ENCODE results near the gene SCUBE3. TPM values are rescaled to one million over a fixed set of nuclear protein-coding genes. Genes with fewer than 3 reads are reported as not detected.

SCUBE3 gene
- total RNA-seq, 1 donor from 2014 or later = 0.25 TPM

DNA sequence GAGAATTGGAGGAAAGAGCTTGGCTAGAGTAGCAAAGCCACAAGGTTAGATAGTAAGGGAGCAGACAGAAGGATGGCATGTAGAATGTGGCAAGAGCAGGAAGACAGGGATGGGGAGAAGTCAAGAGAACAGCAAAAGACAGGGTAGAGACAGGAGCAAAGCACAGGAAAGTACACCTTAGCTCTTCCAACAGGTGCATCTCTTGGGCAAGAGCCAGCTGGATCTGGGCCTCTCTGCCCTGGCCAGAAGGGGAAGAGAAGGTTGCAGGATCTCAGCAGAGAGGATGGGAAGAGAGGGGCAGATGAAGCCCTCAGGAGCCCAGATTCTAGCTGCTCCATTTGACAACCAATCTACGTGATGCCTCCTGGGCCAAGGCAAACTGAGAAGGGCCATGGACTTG lies 16.7 kb downstream of the SCUBE3 start:
- Mint-ChIP-seq H3K4me3 (ENCODE audit: unreplicated experiment) (no peak overlapping the region), H3K36me3 (ENCODE audit: unreplicated experiment) (peaks cover 21% of the 10 kb centered on the region), H3K27ac (ENCODE audit: unreplicated experiment) (no peak overlapping the region), H3K27me3 (ENCODE audit: unreplicated experiment) (peaks cover 8% of the 10 kb centered on the region), H3K9me3 (ENCODE audit: unreplicated experiment) (peaks cover 15% of the 10 kb centered on the region), H3K4me1 (ENCODE audit: low read depth, unreplicated experiment) (no peaks in the 10 kb centered on the region)
- DNase-seq = no peak
- TF ChIP-seq, protein P1, sequence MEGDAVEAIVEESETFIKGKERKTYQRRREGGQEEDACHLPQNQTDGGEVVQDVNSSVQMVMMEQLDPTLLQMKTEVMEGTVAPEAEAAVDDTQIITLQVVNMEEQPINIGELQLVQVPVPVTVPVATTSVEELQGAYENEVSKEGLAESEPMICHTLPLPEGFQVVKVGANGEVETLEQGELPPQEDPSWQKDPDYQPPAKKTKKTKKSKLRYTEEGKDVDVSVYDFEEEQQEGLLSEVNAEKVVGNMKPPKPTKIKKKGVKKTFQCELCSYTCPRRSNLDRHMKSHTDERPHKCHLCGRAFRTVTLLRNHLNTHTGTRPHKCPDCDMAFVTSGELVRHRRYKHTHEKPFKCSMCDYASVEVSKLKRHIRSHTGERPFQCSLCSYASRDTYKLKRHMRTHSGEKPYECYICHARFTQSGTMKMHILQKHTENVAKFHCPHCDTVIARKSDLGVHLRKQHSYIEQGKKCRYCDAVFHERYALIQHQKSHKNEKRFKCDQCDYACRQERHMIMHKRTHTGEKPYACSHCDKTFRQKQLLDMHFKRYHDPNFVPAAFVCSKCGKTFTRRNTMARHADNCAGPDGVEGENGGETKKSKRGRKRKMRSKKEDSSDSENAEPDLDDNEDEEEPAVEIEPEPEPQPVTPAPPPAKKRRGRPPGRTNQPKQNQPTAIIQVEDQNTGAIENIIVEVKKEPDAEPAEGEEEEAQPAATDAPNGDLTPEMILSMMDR (IDR thresholded peaks at IDR 0.05; ENCODE audit: partially characterized antibody, unreplicated experiment) = no peak

DNA sequence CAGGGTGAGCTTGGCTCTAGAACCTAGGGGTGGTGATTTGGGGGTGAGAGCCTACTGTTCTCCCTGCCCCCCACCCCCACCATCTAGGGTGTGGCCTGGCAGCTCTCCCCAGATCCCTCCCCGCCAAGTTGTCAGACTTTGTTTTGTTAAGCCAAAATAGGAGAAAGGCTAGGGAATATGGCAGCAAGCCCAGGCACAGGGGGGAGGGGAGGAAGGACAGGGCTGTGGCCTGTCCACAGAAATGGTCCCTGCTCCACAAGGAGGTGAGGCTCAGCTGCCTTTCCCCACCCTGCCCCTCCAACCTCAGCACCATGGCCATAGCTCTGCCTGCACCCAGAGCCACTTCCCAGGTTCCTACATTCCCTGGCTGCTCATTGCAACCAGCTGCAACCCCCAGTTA lies 17.2 kb downstream of the SCUBE3 start:
- Mint-ChIP-seq H3K4me3 (ENCODE audit: unreplicated experiment) (no peak overlapping the region), H3K27ac (ENCODE audit: unreplicated experiment) (no peak overlapping the region), H3K36me3 (ENCODE audit: unreplicated experiment) (peaks cover 21% of the 10 kb centered on the region), H3K4me1 (ENCODE audit: low read depth, unreplicated experiment) (no peaks in the 10 kb centered on the region), H3K9me3 (ENCODE audit: unreplicated experiment) (peaks cover 15% of the 10 kb centered on the region), H3K27me3 (ENCODE audit: unreplicated experiment) (peaks cover 8% of the 10 kb centered on the region)
- DNase-seq = no peak
- TF ChIP-seq, protein P1 (IDR thresholded peaks at IDR 0.05; ENCODE audit: partially characterized antibody, unreplicated experiment) = no peak

DNA sequence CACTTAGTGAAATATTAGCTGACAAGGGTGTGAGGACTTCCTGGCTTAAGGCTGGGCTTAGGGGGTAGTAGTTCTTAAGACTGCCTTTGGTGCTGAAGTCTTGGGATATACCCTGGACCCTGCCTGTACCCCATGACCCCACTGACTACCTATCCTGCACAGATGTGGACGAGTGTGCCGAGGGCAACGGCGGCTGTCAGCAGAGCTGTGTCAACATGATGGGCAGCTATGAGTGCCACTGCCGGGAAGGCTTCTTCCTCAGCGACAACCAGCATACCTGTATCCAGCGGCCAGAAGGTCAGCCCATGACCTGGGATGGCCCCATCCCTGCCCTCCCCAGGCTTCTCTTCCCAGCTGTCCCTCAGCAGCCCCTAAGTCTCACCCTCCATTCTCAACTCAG lies 17.8 kb downstream of the SCUBE3 start:
- Mint-ChIP-seq H3K4me1 (ENCODE audit: low read depth, unreplicated experiment) (no peaks in the 10 kb centered on the region), H3K9me3 (ENCODE audit: unreplicated experiment) (peaks cover 15% of the 10 kb centered on the region), H3K27ac (ENCODE audit: unreplicated experiment) (no peak overlapping the region), H3K4me3 (ENCODE audit: unreplicated experiment) (no peak overlapping the region), H3K27me3 (ENCODE audit: unreplicated experiment) (peaks cover 8% of the 10 kb centered on the region), H3K36me3 (ENCODE audit: unreplicated experiment) (peaks cover 21% of the 10 kb centered on the region)
- DNase-seq = no peak
- TF ChIP-seq, protein P1 (IDR thresholded peaks at IDR 0.05; ENCODE audit: partially characterized antibody, unreplicated experiment) = no peak

DNA sequence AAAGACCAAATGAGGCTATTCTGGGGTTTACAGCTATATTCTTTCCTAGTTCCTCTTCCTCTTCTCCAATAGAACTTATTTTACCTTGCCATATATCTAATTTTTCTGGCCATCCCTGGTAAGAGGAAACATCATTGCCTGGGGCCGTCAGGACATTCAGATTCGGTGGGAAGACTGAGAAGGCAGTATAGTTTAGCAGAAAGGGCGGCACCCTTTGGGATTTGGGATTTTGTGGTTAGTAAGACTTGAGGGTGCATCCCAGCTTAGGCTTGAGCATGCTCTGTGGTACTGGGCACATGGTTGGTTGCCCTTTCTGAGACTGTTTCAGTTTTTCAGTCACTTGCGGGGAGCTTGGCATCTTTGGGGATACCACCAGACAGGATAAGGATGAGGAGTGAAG lies 21.1 kb downstream of the SCUBE3 start:
- H3K27me3 Mint-ChIP-seq (ENCODE audit: unreplicated experiment) = peaks cover 6% of the 10 kb centered on the region
- no peak overlapping the region for H3K4me3 Mint-ChIP-seq (ENCODE audit: unreplicated experiment)
- TF ChIP-seq, protein P1 (IDR thresholded peaks at IDR 0.05; ENCODE audit: partially characterized antibody, unreplicated experiment) = no peak
- DNase-seq = no peak
- H3K9me3 Mint-ChIP-seq (ENCODE audit: unreplicated experiment) = peaks cover 10% of the 10 kb centered on the region
- peaks cover 11% of the 10 kb centered on the region for H3K4me1 Mint-ChIP-seq (ENCODE audit: low read depth, unreplicated experiment)
- H3K36me3 Mint-ChIP-seq (ENCODE audit: unreplicated experiment) = peaks cover 21% of the 10 kb centered on the region
- no peak overlapping the region for H3K27ac Mint-ChIP-seq (ENCODE audit: unreplicated experiment)

DNA sequence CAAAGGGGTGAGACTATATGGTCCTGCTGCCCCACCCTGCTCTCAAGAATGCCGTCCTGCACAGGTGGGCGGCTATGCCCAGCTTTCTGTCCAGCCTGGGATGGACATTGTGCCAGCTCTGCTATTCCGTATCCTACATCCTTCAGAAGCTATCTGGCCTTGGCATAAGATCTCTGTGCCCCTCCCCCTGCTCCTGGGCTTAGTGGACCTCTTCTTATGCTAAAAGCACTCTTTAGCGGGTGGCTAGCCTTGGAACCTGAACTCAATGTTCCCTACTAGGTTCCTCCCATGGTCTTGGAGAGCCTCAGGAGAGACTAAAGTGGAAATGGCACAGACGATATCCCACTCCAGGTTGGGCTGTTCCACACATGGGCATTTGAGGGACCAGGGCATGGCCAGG lies 22.5 kb downstream of the SCUBE3 start:
- TF ChIP-seq, protein P1 (IDR thresholded peaks at IDR 0.05; ENCODE audit: partially characterized antibody, unreplicated experiment) = no peak
- DNase-seq = no peak
- peaks cover 8% of the 10 kb centered on the region for H3K27me3 Mint-ChIP-seq (ENCODE audit: unreplicated experiment)
- H3K9me3 Mint-ChIP-seq (ENCODE audit: unreplicated experiment) = peaks cover 10% of the 10 kb centered on the region
- H3K27ac Mint-ChIP-seq (ENCODE audit: unreplicated experiment) = no peak overlapping the region
- peaks cover 21% of the 10 kb centered on the region for H3K36me3 Mint-ChIP-seq (ENCODE audit: unreplicated experiment)
- H3K4me1 Mint-ChIP-seq (ENCODE audit: low read depth, unreplicated experiment) = peaks cover 11% of the 10 kb centered on the region
- H3K4me3 Mint-ChIP-seq (ENCODE audit: unreplicated experiment) = no peak overlapping the region
